Progenitor cell of endocrine pancreas (in vitro differentiated cells): ENCODE data around the gene ANKRD31. TPM values are rescaled to one million over a fixed set of nuclear protein-coding genes. Genes with fewer than 3 reads are reported as not detected.

Experiments
- DNase-seq: peaks from one replicate; pipeline ENCODE4 v3.0.0; 2021; ENCODE audit warnings: low spot score; ENCODE audit not compliant: unreplicated experiment
- H3K27ac Mint-ChIP-seq: 2 replicates; pipeline ENCODE4 v1.8.0; 2021; ENCODE audit warnings: mild to moderate bottlenecking, moderate library complexity, mixed read lengths
- H3K27me3 Mint-ChIP-seq: 2 replicates; pipeline ENCODE4 v1.8.0; 2021; ENCODE audit warnings: mixed read lengths
- H3K36me3 Mint-ChIP-seq: 2 replicates; pipeline ENCODE4 v1.8.0; 2022; ENCODE audit warnings: mixed read lengths; ENCODE audit not compliant: insufficient read depth
- H3K4me1 Mint-ChIP-seq: 2 replicates; pipeline ENCODE4 v1.8.0; 2021; ENCODE audit warnings: low read depth, mixed read lengths
- H3K4me3 Mint-ChIP-seq: 2 replicates; pipeline ENCODE4 v1.8.0; 2021; ENCODE audit warnings: low read depth, mild to moderate bottlenecking, moderate library complexity, mixed read lengths
- H3K9me3 Mint-ChIP-seq: 2 replicates; pipeline ENCODE4 v1.8.0; 2021; ENCODE audit warnings: low read depth, mixed read lengths
- total RNA-seq: library from RNA; stranded (reverse); gene quantifications from 2 replicates; pipeline ENCODE4 v1.2.1, GENCODE V29; 2021
- TF ChIP-seq, protein P1 (sequence below): fragments of 200-600 bp; sonication (generic); IDR thresholded peaks from one replicate; pipeline ENCODE4 v1.5.0; 2021; ENCODE audit warnings: antibody characterized with exemption, mild to moderate bottlenecking; ENCODE audit not compliant: unreplicated experiment

Gene ANKRD31
- total RNA-seq, 1 donor from 2014 or later, result 0.55 TPM

DNA sequence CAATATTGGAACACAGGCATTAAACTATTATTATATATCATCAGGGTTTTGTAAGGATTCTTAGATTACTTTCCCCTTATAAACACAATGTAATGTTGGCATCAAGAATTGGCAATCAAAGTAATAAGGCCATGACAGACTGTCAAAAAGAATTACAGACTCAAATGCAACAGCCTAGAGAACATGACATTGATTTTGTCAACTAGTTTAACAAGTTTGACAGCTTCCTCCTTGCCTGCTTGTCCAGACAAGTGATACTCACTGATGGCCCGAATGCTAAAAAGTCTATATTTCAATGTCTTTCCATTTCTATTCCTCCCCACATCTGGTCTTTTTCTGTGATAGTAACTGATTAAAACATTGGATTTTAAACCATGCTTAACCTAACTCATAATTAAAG, 6.4 kb upstream of the ANKRD31 start:
- Mint-ChIP-seq H3K4me3 (no peak overlapping the region), H3K4me1 (peaks cover 20% of the 10 kb centered on the region), H3K27ac (no peak overlapping the region), H3K27me3 (no peaks in the 10 kb centered on the region), H3K9me3 (no peaks in the 10 kb centered on the region), H3K36me3 (no peaks in the 10 kb centered on the region)
- TF ChIP-seq, protein P1, sequence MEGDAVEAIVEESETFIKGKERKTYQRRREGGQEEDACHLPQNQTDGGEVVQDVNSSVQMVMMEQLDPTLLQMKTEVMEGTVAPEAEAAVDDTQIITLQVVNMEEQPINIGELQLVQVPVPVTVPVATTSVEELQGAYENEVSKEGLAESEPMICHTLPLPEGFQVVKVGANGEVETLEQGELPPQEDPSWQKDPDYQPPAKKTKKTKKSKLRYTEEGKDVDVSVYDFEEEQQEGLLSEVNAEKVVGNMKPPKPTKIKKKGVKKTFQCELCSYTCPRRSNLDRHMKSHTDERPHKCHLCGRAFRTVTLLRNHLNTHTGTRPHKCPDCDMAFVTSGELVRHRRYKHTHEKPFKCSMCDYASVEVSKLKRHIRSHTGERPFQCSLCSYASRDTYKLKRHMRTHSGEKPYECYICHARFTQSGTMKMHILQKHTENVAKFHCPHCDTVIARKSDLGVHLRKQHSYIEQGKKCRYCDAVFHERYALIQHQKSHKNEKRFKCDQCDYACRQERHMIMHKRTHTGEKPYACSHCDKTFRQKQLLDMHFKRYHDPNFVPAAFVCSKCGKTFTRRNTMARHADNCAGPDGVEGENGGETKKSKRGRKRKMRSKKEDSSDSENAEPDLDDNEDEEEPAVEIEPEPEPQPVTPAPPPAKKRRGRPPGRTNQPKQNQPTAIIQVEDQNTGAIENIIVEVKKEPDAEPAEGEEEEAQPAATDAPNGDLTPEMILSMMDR, result no peak
- no peak for DNase-seq

DNA sequence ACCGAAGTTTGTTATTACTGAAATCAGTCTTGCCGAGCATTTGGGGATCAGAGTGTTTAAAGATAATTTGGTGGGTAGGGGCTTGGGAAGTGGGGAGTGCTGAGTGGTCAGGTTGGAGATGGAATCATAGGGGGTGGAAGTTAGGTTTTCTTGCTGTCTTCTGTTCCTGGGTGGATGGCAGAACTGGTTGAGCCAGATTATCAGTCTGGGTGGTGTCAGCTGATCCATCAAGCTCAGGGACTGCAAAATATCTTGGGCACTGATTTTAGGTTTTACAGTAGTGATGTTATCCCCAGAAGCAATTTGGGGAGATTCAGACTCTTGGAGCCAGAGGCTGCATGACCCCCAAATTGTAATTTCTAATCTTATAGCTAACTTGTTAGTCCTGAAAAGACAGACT, 5.4 kb upstream of the ANKRD31 start:
- no peak overlapping the region for H3K27ac Mint-ChIP-seq
- no peaks in the 10 kb centered on the region for H3K27me3 Mint-ChIP-seq
- TF ChIP-seq, protein P1, result no peak
- DNase-seq, result no peak
- peaks cover 22% of the 10 kb centered on the region for H3K4me1 Mint-ChIP-seq
- no peaks in the 10 kb centered on the region for H3K9me3 Mint-ChIP-seq
- no peaks in the 10 kb centered on the region for H3K36me3 Mint-ChIP-seq
- H3K4me3 Mint-ChIP-seq, result no peak overlapping the region

DNA sequence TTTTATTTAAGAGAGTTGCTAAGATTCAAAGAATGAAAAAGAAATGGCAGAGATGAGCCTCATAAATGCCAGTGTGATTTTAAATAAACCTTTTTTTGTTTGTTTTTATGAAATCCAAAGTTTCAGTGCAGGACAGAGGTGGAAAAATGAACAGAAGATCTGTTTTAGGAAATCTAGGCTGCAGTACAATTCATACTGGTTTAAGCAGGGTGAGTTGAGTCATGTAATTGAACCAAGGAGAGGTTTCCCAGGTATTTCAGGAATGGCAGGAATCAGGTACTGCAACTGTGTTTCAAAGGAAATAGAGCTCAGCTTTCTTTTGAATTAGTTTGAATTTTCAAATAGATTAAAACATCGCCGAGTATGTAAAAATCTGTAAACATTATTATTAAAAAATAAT, 3.0 kb upstream of the ANKRD31 start:
- TF ChIP-seq, protein P1, result no peak
- H3K4me1 Mint-ChIP-seq, result peaks cover 27% of the 10 kb centered on the region
- peak overlapping the region; percentile 87 for H3K27ac Mint-ChIP-seq
- H3K9me3 Mint-ChIP-seq, result no peaks in the 10 kb centered on the region
- no peaks in the 10 kb centered on the region for H3K27me3 Mint-ChIP-seq
- DNase-seq, result no peak
- H3K36me3 Mint-ChIP-seq, result no peaks in the 10 kb centered on the region
- H3K4me3 Mint-ChIP-seq, result no peak overlapping the region

DNA sequence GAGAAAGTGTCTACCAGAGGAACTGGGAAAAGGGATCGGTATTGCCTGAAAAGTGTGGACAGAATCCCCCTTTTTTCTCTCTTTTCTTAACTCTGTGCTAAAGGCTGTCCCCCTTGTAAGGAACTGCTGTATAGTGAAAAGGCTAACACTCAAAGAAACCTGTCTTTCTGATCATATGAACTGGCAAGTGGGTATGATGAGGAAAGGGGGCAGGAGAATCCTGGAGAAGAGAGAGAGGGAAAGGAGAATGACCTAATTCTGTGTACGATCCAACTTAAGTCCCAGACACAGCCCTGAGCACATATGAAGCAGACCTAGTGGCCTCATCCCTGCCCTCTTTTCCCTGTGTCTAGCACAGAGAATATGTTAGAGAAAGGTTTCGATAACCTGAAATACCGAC, 967 bp downstream of the ANKRD31 start:
- H3K36me3 Mint-ChIP-seq, result no peaks in the 10 kb centered on the region
- DNase-seq, result no peak
- H3K27ac Mint-ChIP-seq, result no peak overlapping the region
- H3K4me1 Mint-ChIP-seq, result peaks cover 16% of the 10 kb centered on the region
- H3K9me3 Mint-ChIP-seq, result no peaks in the 10 kb centered on the region
- TF ChIP-seq, protein P1, result no peak
- H3K27me3 Mint-ChIP-seq, result no peaks in the 10 kb centered on the region
- H3K4me3 Mint-ChIP-seq, result peak overlapping the region; percentile 89

DNA sequence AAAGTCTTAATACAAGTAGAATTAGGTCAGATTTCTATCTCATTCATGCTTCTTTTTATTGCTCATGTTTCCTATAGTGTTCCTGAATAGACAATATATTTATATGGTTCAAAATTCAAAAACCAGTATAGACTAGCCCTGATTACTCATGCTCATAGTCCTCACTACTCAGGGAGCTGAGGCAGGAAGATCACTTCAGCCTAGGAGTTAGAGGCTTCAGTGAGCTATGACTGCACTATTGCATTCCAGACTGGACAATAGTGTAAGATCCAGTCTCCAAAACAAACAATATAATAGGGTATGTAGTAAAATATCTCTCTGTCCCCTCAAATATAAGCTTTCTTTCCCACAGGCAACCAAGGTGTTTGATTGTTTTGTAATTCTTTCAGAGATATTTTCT, 2.4 kb downstream of the ANKRD31 start:
- TF ChIP-seq, protein P1, result no peak
- H3K4me3 Mint-ChIP-seq, result no peak overlapping the region
- peaks cover 11% of the 10 kb centered on the region for H3K4me1 Mint-ChIP-seq
- no peaks in the 10 kb centered on the region for H3K27me3 Mint-ChIP-seq
- H3K27ac Mint-ChIP-seq, result no peak overlapping the region
- no peak for DNase-seq
- H3K36me3 Mint-ChIP-seq, result no peaks in the 10 kb centered on the region
- no peaks in the 10 kb centered on the region for H3K9me3 Mint-ChIP-seq
